Measurements from ENCODE around the gene MAML2.

MAML2 gene

GRCh38 chr11:96168623-96169022 is 174.4 kb downstream of the MAML2 start:
- peak overlapping the region; percentile 41 to 72 for H3K27ac ChIP-seq

GRCh38 chr11:96167787-96168186 is 175.2 kb downstream of the MAML2 start:
- DNase-seq (ENCODE audit: low spot score) = no peak
- peak overlapping the region in 1 of 2 donors; percentile 41 for H3K27ac ChIP-seq
- H3K4me3 ChIP-seq = no peak overlapping the region
- no peak for TF ChIP-seq CTCF (IDR thresholded peaks at IDR 0.05)

More at GRCh38 chr11:96168623-96169022, 174.4 kb downstream of the MAML2 start:
- H3K4me3 ChIP-seq = peak overlapping the region; percentile 13
- no peak for TF ChIP-seq CTCF (IDR thresholded peaks at IDR 0.05)
- no peak for DNase-seq (ENCODE audit: low spot score)

- no peak for TF ChIP-seq CTCF (IDR thresholded peaks at IDR 0.05)
- Histone ChIP-seq H3K4me3 (no peak overlapping the region), H3K27ac (peak overlapping the region in 1 of 2 donors; percentile 26)
- DNase-seq (ENCODE audit: low spot score) = no peak
These were observed 175.7 kb downstream of the MAML2 start for GRCh38 chr11:96167203-96167758.

- peak overlapping the region; percentile 49 to 77 for H3K27ac ChIP-seq
- DNase-seq (ENCODE audit: low spot score) = no peak
These were observed 180.0 kb downstream of the MAML2 start for GRCh38 chr11:96162816-96163499.

GRCh38 chr11:96161307-96162089 is 181.5 kb downstream of the MAML2 start:
- Histone ChIP-seq H3K4me3 (no peak overlapping the region), H3K27ac (peak overlapping the region; percentile 24 to 58)
- no peak for DNase-seq (ENCODE audit: low spot score)
- TF ChIP-seq CTCF (IDR thresholded peaks at IDR 0.05) = no peak

More at GRCh38 chr11:96162816-96163499, 180.0 kb downstream of the MAML2 start:
- peak overlapping the region; percentile 24 for H3K4me3 ChIP-seq
- TF ChIP-seq CTCF (IDR thresholded peaks at IDR 0.05) = no peak

- H3K27ac ChIP-seq = peak overlapping the region; percentile 24 to 58
These were observed 182.2 kb downstream of the MAML2 start for GRCh38 chr11:96160732-96161306.

More at GRCh38 chr11:96160732-96161306, 182.2 kb downstream of the MAML2 start:
- TF ChIP-seq CTCF (IDR thresholded peaks at IDR 0.05) = no peak
- no peak overlapping the region for H3K4me3 ChIP-seq
- DNase-seq (ENCODE audit: low spot score) = no peak

Data from coronary artery (tissue), 2 donors.